Neural progenitor cell (in vitro differentiated cells): ENCODE results near the gene ASPHD2.

ENCODE experiments used
- CTCF ChIP-seq: fragments of 200-600 bp; sonication (generic); IDR thresholded peaks from 2 replicates; pipeline ENCODE4 v1.5.1; 2017; ENCODE audit warnings: antibody characterized with exemption, mild to moderate bottlenecking
- EZH2 ChIP-seq: fragments of 200-600 bp; sonication (generic); IDR thresholded peaks from 2 replicates; pipeline ENCODE4 v1.6.1; 2017; ENCODE audit warnings: antibody characterized with exemption, mild to moderate bottlenecking, moderate library complexity

- TF ChIP-seq EZH2 (no peak), CTCF (no peak)
Observed at GRCh38 chr22:26382782-26383181, 46.3 kb upstream of the ASPHD2 start.
